ENCODE data around the gene JUN. TPM values are rescaled to one million over a fixed set of nuclear protein-coding genes. Genes with fewer than 3 reads are reported as not detected.

Gene JUN
- total and polyA plus RNA-seq, 2 of the 13 experiments (the other 11 are each of a cell fraction or from before 2014, with no cell fraction given): 18.2 to 22.3 TPM

GRCh38 chr1:58755468-58755872 is 28.4 kb downstream of the JUN start (continued):
- TF ChIP-seq ZNF597 (CRISPR knock-in tag; IDR thresholded peaks at IDR 0.05): no peak
- no peak for TF ChIP-seq ZSCAN30 (CRISPR knock-in tag; IDR thresholded peaks at IDR 0.05)
- TF ChIP-seq MXI1 (IDR thresholded peaks at IDR 0.05; ENCODE audit: borderline replicate concordance, low read depth, low read length): peak; percentile 65; the same call in 1 of the 3 replicates
- 0 out of 2 replicates have a peak, but pooled peaks have one; percentile 33 for TF ChIP-seq TFDP2 (CRISPR knock-in tag; IDR thresholded peaks at IDR 0.05)
- no peak for TF ChIP-seq HHEX (CRISPR knock-in tag; IDR thresholded peaks at IDR 0.05)
- TF ChIP-seq ZSCAN12 (CRISPR knock-in tag; IDR thresholded peaks at IDR 0.05): 0 out of 2 replicates have a peak, but pooled peaks have one; percentile 46
- TF ChIP-seq SIN3B (IDR thresholded peaks at IDR 0.05; ENCODE audit: low read length): no peak
- 0 out of 2 replicates have a peak, but pooled peaks have one; percentile 73 for TF ChIP-seq KLF6 (CRISPR knock-in tag; IDR thresholded peaks at IDR 0.05)
- TF ChIP-seq ZNF552 (CRISPR knock-in tag; IDR thresholded peaks at IDR 0.05; ENCODE audit: borderline replicate concordance): peak; percentile 62; the same call in 1 of the 2 replicates
- no peak for TF ChIP-seq ZSCAN22 (CRISPR knock-in tag; IDR thresholded peaks at IDR 0.05)
- TF ChIP-seq KDM1A (CRISPR knock-in tag; IDR thresholded peaks at IDR 0.05): peak; percentile 34; the same call in 1 of the 2 replicates
- TF ChIP-seq PHF20 (CRISPR knock-in tag; IDR thresholded peaks at IDR 0.05): no peak
- TF ChIP-seq BRD4 (CRISPR knock-in tag; IDR thresholded peaks at IDR 0.05): 0 out of 2 replicates have a peak, but pooled peaks have one; percentile 67
- peak; percentile 54; the same call in 1 of the 2 replicates for TF ChIP-seq USF2 (IDR thresholded peaks at IDR 0.05; ENCODE audit: low read depth, low read length)
- peak; percentile 51; the same call in 1 of the 2 replicates for TF ChIP-seq USF2 (CRISPR knock-in tag; IDR thresholded peaks at IDR 0.05; ENCODE audit: borderline replicate concordance)
- no peak for TF ChIP-seq ZNF501 (CRISPR knock-in tag; IDR thresholded peaks at IDR 0.05)
- TF ChIP-seq ZNF136 (CRISPR knock-in tag; IDR thresholded peaks at IDR 0.05; ENCODE audit: low read depth): no peak

Measured in HepG2 (cell line).